SU-DHL-6 (cell line): ENCODE data around the gene PRDM16.

Experiments used
- CTCF ChIP-seq: fragments of 200-600 bp; sonication (generic); IDR thresholded peaks from one replicate; pipeline ENCODE4 v1.5.1; 2017; ENCODE audit warnings: antibody characterized with exemption, mild to moderate bottlenecking, low read length, moderate library complexity; ENCODE audit not compliant: insufficient read depth, poor library complexity, severe bottlenecking
- EZH2phosphoT487 ChIP-seq: fragments of 200-600 bp; sonication (generic), shearing (Covaris generic); conservative IDR thresholded peaks from 2 replicates; pipeline ENCODE4 v1.6.1; 2018; ENCODE audit warnings: mild to moderate bottlenecking, antibody characterized with exemption, low read length, moderate library complexity, mixed read lengths

GRCh38 chr1:3212453-3213355 lies 143.7 kb downstream of the PRDM16 start:
- TF ChIP-seq CTCF (no peak), EZH2phosphoT487 (no peak)
